ENCODE results near the gene PVALB. TPM values are rescaled to one million over a fixed set of nuclear protein-coding genes. Genes with fewer than 3 reads are reported as not detected.

Gene PVALB
- total RNA-seq, 1 experiment from 2014 or later = not detected

- Histone ChIP-seq H3K4me2 (ENCODE audit: low read length) (no peak overlapping the region), H3K9ac (ENCODE audit: low read length) (no peak overlapping the region), H4K20me1 (ENCODE audit: insufficient read depth) (no peaks in the 10 kb centered on the region), H3K4me1 (ENCODE audit: control insufficient read depth in 1 of 2, insufficient read depth in 2 of 2, low read length in 2 of 2) (peaks cover 2 to 10% of the 10 kb centered on the region in 2 experiments; a peak in 2 of 4 replicates), H3K27me3 (ENCODE audit: insufficient read depth, low read length) (no peaks in the 10 kb centered on the region), H3K9me3 (ENCODE audit: control insufficient read depth in 1 of 2, insufficient read depth in 1 of 2, low read depth in 1 of 2, low read length in 2 of 2) (no peaks in the 10 kb centered on the region), H3K79me2 (ENCODE audit: insufficient read depth, low read length) (no peaks in the 10 kb centered on the region), H3K27ac (ENCODE audit: low read depth, low read length) (no peak overlapping the region), H3K4me3 (replicated peaks in 1 of 2; ENCODE audit: low read depth in 1 of 2, low read length in 2 of 2) (no peak overlapping the region), H3K9me2 (ENCODE audit: insufficient read depth) (no peaks in the 10 kb centered on the region), H2AFZ (ENCODE audit: low read depth, low read length, poor library complexity, severe bottlenecking) (no peak overlapping the region), H3K36me3 (ENCODE audit: control insufficient read depth in 1 of 2, insufficient read depth in 2 of 2, low read length in 2 of 2) (no peaks in the 10 kb centered on the region)
- ChIA-PET CTCF (interaction anchor here (1.5 kb wide), 1 partner anchor 69 kb away, joined by 3 read pairs; no protein-coding TSS in a partner anchor), POLR2A (no interaction called here), RAD21 (ENCODE audit: low non-redundant PET in 1 of 2, low total read pairs in 2 of 2, uncharacterized antibody in 2 of 2, unreplicated experiment in 2 of 2) (no interaction called here)
- no peak for DNase-seq (ENCODE audit: low read depth, low spot score)
- BruUV-seq (replicated peaks) = no TSS peak
- intact Hi-C loops (cut with micrococcal nuclease) = loop anchor here (2.0 to 5.0 kb wide), 3 partner anchors 259 to 479 kb away; no protein-coding TSS in a partner anchor
- TF ChIP-seq ATF3 (IDR thresholded peaks at IDR 0.05) = no peak
- TF ChIP-seq CEBPB (IDR thresholded peaks at IDR 0.05; ENCODE audit: low read depth) = no peak
- no peak for TF ChIP-seq POLR2A (IDR thresholded peaks at IDR 0.05; ENCODE audit: borderline replicate concordance, extremely low read depth, insufficient read depth, insufficient read length)
- TF ChIP-seq, protein P1, sequence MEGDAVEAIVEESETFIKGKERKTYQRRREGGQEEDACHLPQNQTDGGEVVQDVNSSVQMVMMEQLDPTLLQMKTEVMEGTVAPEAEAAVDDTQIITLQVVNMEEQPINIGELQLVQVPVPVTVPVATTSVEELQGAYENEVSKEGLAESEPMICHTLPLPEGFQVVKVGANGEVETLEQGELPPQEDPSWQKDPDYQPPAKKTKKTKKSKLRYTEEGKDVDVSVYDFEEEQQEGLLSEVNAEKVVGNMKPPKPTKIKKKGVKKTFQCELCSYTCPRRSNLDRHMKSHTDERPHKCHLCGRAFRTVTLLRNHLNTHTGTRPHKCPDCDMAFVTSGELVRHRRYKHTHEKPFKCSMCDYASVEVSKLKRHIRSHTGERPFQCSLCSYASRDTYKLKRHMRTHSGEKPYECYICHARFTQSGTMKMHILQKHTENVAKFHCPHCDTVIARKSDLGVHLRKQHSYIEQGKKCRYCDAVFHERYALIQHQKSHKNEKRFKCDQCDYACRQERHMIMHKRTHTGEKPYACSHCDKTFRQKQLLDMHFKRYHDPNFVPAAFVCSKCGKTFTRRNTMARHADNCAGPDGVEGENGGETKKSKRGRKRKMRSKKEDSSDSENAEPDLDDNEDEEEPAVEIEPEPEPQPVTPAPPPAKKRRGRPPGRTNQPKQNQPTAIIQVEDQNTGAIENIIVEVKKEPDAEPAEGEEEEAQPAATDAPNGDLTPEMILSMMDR (IDR thresholded peaks at IDR 0.05 in 2 of 3, conservative IDR thresholded peaks at IDR 0.05 in 1 of 3; ENCODE audit: borderline replicate concordance in 1 of 3, insufficient read depth in 1 of 3, low read depth in 2 of 3, low read length in 2 of 3) = no peak
- no peak for ATAC-seq
These were observed 33.1 kb downstream of the PVALB start for GRCh38 chr22:36783743-36784142.

Measured in HCT116 (cell line).